Activated naive CD4-positive, alpha-beta T cell treated with Interleukin-2 at 50 U/mL for 16 hours (primary cell): ENCODE measurements around the gene HOXD11.

Experiments used
- DNase-seq: peaks from one replicate; pipeline ENCODE4 v3.0.0-alpha.2; 2020

HOXD11 gene

DNA sequence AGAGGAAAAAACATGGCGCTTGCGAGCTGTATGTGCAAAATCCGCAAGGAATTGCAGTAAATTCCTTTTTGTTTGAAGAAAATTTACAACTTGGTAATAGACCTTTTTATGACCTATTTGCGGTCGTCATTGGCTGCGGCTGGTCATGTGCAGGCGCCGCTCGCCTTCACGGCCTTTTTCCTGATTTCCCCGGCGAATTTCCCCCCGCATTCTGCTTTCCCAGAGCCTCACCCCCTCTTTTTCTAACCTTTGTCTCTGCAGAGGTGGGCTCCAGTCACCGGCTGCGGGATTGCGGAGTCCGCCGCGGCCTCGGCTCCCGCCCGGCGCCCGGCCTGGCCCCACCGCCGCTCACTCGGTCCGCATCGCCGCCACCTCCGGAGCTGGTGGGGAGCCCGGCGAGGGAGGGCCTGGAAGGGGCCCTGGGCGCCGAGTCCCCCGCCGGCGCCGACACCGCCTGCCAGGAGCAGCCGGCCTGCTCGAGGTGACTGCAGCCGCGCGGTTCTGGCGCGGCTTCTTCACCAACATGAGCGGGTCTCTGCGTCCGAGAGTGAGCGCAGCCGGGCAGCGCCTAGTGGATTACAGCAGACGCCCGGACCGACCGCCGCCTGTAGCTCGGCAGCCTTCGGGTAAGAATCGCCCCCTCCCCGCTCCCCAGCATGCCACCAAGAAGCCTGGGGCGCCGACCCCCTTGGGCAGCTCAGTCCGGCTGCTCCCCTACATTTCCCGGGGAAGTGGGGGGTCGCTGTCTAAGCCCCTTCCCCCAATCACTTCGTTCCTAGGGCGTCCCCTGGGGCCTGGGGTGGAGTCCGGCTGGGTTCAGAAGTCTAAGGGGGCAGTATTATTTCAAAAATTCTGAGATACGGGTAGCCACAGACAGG lies 29.5 kb downstream of the HOXD11 start:
- DNase-seq = no peak

DNA sequence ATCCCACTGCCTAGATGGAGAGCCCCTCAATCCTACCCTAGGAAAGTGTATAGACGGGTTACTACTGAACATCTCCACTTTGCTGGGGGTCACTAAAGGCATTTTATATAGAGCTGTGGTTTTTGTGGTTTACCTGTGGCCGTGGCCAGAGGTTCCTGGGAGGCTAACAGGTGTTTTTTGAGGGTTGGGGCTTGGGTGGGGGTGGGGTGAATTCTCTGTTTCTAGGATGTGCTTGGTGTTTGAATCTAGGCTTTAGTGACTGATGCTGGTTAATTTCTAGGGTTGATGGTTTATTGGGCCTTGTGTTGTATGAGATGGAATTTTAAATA lies 30.1 kb downstream of the HOXD11 start:
- DNase-seq = no peak

DNA sequence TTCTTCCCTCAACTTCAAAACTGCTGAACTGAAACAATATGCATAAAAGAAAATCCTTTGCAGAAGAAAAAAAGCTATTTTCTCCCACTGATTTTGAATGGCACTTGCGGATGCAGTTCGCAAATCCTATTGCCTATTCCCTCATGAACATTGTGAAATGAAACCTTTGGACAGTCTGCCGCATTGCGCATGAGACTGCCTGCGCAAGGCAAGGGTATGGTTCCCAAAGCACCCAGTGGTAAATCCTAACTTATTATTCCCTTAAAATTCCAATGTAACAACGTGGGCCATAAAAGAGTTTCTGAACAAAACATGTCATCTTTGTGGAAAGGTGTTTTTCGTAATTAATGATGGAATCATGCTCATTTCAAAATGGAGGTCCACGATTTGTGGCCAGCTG lies 30.8 kb downstream of the HOXD11 start:
- DNase-seq = no peak

DNA sequence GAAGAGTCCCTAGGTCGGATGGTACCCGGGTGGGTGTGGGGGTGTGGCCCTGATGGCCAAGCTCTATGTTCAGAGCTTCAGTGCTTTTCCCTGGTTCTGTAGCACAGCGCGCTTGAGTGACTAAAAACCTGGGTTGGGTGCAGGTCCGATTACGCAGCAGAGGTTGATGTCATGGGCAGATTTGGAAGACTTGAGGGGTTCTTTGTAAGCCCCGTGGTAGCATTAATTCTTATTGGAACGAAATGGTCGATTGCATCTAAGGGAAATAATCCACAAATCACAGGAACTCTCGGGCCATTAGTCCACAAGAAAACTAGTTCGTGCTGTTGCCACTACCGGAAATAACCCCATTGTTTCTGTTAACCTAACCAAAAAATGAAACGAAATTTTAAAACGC lies 31.4 kb downstream of the HOXD11 start:
- DNase-seq = no peak

DNA sequence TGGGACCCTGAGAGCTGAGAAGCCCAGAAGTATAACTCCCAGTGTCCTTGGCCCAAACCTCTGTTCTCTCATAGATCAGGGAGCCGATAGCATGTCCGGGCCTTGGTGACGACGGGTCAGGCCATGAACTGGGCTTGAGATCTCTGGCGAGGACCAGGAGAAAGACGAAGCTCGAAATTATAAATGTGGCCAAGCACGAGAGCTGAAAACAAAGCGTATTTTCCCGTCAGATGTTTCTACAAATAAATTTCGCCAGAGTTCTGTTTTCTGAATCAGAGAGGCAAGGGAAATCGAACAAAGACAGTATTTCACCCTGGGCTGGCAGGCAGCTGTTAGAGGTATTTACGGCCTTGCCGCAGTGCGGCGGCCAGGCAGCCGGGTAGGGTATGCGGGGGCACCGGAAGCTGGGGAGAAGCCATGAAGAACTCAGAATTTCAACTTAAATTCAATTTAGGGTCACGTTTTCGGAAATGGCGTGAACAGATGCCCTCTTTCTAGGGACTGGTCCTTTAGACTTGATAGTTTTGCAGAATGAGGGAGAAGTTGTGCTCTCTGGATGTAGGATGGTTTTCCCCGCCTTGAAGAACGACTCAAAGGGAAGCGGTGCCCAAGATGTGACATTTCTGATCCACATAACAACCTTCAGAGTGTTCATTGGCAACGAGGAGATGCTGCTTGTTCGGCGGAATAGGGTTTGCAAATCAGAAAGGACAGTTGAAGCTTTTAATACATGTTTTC lies 32.0 kb downstream of the HOXD11 start:
- DNase-seq = no peak

DNA sequence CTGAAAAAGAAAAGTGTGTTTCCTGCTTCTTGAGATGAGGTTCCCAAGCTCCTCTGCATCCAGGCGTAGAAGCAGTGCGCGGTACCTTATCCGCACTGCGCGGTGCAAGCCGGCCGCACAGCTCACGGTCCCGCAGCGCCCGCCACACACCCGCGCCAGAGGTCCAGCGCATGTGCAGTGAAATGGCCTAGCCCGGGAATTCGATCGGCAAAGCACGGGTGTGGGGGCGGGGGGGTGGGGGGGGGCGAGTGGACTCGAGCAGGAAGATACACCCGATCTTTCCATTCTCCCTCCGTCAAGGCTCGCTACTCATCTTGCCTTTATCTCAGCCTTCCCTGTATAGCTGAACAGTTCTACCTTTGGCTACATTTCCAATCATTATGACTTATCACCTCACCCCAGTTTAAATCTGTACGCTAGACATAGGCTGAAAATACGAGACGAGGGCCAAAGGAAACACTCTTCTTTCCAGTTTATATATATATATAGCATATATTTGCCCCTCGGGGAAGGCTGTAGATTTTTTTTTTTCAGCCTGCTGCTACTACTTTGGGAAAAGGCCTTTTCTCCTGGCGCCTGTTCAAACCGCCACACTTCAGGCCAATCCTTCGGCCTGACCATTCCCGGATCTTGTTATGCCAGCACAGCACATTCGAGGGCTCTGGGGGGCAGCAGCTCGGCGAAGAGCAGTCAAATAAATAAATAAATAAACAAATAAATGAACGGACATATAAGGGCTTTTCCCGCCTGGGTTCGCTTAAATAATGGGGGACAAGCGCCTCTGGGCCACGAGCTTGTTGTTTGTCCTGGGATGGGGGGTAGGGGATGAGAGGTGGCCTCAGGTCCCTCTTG lies 32.8 kb downstream of the HOXD11 start:
- DNase-seq = no peak

DNA sequence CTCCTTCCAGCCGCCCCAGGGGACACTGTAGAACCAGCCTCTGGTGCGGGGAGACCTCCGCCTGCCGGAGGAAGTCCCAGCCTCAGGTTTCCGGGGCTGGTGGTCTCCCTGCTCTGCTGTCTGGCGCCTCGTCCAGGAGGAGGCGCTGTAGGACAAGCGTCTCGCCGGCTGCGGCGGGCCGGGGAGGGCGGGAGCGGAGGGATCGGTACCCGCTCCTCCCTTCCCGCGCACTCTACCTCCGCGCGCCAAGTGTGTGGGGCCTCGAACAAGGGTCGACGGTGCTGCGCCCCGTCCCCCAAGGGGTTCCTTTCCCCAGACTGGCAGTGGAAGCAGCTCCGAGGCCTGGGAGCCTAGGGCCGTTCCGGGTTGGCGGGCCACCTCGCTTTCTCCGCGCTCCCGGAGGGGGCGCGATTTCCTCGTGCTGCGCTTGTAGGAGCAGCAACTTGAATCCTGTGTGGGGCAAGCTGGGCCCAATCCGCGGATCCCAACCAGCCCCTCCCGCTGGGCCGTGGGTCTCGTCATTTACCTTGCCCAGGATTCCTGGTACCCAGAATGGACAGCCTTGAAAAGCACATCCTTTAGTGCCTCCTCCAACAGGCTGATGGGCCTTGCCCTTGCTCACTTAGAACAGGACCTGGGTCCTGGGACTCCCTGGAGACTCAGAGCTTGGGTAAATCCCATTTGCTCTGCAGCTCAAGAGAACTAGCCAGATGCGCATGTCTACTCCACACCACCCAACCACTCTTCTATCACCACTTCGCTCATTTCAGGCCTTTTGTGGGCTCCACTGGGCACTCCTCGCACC lies 33.6 kb downstream of the HOXD11 start:
- DNase-seq = peak; percentile 51

DNA sequence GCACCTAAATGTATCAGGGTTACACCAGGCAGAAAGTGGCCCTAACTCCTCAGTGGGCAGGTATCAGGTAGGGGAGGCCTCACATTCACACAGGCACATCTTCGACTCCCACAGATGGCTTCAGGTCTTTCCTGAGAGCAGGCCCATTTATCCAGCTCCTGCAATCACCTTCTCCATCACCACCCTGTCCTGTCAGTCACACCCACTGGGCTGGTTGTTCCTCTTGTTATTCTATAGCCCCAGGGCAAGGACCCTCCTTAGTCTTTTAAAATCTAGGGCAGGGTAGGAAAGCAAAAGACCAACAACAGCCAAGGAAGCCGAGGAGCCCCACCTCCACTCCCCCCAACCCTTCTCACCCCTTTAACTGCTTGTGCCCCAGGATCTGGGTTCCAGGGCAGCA lies 35.2 kb downstream of the HOXD11 start:
- DNase-seq = no peak

DNA sequence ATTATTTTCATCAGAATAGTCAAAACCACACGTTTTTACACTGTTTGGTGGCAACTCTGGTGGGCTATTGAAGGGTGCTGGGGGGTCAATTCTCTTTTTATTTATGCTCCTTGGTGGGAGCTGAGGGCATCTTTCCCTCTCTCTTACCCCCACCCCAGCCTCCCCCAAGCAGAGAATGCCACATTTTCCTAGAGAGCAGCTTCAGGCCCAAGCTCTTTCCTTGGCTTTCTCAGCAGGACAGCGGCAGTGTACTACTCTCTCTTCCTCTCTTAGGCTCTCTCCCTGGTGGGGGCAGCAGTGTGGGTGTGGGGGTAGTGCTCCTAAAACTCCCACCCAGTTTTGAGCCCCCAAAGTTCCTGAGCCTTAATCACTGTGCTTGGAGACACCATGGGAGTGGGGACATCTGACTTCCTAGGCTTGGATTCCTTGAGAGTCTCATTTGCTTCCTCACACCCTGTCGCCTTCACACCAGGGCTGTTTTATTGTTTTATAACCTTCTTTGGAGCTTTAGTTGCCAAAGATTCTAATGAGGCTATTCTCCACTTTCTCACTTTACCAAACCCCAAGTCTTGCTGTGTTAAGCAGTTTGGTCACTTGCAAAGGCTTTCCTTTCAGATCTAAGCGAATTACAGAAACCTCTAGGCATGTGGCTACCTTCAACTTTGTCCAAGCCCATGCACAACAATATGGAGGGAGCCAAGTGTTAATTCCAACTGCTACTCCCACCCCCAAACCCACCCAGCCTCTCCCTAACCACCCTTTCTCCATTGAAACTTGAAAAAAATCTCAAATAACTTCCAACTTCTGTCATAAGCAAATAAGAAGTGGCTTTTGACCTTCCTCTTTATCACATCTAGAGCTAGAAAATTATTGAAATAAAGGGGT lies 38.2 kb downstream of the HOXD11 start:
- DNase-seq = no peak

DNA sequence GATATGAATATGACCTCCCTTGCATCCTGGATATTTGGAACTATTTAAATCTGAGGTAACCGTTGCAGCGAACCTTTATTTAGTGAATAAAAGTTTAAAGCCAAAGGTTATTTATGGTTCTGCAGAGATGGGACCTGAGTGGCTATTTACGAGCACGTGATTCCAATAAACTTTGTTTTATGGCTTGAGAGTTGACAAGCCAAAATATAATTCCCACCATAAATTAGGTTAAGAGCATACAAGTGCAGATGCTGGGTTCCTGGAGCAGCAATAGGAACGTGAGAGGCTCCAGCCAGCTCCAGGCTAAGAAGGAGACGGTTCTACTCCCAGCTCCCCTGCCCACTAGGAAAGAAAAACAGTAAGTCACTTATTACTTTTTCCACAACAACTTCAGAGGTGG lies 39.0 kb downstream of the HOXD11 start:
- DNase-seq = no peak

DNA sequence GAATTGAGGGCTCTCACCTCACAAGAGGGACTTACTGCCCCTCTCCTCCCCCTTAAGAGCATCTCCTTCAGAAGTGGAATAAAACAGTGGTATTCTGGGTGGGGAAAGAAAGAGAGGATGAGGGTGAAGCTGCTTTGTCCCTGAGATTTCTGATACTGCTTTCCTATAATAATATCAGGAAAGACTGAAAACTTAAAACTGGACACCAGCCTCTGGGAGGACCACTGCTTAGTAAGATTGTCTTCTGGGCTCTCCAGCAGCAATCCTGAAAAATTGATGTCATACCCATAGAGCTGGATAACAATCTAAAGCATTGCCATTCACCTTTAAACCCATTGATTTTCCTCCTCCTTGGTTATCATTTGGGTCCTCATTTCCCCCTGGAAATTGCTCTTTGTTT lies 39.6 kb downstream of the HOXD11 start:
- DNase-seq = no peak

DNA sequence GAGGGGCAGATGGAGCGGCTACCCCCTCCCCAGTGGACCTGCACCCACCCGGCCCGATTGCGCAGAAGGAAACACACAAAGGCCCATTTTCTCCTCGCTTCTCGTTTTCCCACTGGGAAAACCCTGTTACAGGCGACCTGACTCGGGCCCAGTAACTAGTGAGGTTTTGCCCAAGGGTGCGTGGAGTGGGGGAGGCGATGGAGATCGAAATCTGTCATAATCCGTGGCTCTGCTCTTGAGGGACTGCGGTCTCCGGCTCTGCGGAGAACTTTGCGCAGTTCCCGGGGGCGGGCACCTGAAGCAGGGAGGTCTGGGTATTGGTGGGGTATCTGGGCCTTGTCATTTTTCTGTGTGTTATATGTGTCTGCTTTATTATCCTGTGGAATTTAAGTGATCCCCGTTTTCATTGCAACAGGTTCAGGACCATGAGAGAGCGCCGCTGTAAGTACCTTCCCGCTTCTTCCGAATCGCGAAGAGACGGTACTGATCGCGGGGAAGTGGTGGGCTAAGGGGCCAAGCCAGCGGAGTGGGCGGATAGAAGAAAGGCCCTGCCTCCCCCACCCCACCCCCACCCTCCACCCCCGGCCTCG lies 40.2 kb downstream of the HOXD11 start:
- no peak for DNase-seq

DNA sequence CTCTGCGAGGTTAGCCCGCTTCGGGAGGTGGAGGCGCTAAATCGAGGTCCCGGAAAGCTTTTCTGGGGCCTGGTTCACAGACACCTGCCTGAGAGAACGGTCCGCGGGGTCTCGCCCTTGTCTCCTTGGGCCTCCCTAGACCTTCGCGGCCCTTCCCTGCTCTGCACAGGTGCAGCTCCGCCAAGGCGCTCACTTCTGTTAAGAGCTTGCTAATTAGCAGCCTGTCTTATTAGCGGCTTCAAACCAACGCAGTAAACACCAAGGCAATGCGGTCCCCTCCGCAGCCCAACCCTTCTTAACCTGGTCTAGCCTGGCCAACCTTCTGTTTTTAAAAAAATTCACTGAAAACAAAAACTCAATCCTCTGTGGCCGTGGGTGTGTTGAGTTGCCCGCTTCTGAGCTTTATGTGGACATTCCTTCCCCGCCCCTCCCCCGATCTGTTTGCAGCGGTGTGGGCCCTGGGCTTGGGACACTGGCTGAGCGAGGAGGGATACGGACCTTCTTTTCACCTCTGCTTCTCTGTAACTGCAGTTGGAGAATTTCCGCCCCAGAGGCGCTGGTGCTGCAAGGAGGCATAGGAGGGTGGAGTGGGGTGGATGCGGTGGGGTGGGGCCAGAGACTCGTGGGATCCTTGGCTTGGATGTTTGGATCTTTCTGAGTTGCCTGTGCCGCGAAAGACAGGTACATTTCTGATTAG lies 40.9 kb downstream of the HOXD11 start:
- DNase-seq = no peak

DNA sequence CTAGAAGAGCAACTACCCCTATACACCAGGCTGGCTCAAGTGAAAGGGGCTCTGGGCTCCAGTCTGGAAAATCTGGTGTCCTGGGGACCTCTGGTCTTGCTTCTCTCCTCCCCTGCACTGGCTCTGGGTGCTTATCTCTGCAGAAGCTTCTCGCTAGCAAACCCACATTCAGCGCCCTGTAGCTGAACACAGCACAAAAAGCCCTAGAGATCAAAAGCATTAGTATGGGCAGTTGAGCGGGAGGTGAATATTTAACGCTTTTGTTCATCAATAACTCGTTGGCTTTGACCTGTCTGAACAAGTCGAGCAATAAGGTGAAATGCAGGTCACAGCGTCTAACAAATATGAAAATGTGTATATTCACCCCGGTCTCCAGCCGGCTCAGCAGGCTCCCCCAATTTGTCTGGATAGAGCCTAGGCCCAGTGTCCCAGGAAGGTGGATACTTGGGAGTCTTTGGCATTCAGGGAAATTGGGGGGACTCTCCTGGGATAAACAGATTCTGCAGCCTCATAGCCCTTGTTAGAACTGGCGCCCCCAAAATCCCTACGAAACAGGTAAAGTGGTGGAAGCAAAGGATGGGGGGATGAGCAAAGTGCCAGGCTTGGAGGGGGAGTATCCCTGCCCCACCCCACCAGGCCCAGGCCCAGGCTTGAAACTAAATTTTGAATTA lies 41.8 kb downstream of the HOXD11 start:
- DNase-seq = no peak

DNA sequence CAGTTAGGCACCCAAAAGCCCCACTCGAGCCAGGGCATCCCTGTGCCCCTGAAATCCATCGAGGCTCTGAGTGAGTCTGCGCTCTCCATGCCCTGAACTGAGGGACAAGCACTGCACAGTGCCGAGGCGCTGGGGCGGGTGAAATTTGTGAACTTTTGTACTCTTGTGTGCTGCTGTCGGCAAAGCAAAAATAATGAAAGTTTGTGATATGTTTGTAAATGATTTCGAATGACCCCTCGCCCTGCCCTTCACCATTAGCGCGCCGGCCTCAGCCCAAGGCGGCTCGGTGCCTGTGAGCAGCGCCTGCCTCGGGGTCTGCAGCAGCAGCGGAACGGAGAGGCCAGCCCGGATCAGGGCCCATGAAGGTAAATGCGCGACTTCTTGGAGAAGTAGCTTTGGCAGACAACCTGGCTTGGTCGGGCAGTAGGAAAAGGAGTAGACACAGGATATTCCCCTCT lies 42.4 kb downstream of the HOXD11 start:
- no peak for DNase-seq

DNA sequence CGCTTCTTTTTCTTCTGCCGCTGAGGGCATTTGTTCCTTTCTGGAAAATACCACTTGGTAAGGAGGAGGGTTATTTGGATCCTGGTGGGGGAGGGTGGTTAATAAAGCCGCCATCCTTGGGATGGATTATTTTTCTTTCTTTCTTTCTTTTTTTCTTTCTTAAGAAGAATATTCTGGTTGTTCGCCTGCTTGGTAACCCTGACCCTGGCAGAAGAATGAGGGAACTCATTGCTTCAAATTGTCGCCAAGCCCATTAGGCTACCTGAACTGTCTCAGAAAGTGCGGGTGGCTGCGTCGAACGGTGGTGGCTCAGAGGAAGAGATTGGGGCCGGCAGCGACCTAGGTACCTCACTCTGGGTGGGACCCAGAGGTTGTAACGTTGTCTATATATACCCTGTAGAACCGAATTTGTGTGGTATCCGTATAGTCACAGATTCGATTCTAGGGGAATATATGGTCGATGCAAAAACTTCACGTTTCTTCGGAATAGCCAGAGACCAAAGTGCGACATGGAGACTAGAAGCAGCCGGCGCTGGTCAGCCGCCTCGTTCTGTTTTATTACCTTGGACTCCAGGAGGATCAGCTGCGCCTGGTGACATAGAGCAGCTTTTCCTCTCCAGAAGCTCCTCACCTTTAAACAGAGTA lies 43.0 kb downstream of the HOXD11 start:
- DNase-seq = no peak

DNA sequence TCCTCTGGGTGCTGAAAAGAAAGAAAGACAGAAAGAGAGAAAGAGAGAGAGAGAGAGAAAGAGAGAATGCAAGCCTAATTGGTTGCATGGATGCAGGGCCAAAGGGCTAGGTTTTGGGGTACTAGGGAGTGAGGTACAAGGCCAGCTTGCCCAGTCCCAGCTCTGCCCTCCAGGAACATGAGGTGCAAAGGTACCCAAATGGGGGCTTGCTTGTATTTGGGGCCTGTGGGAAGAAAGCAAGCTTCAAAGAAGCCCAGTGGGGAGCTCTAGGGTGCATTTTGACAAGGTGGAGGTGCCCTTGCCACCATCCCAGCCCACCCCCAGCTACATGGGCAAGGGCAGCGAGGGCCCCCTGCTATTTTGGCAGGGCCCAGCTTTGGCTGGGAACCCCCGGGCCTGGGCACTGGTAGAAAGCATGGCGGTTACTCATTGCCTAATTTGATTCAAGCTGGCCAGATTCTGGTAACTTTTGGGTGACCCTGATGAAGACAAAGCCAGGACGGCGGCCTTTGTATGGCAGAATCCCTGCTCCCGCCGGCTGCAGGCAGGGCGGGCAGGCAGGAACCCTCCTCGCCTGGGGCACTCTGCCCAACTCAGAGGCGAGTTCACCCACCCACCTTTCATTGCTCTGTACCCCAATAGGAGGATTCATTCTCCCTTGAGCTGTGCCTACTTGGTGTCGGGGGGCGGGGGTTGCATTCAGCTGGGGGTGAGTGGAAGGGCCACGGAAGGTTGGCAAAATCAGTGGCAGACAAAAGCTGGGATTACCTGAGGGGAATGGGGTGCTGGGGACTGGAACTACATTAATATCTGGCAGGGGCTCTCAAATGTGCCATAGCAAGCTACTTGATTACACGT lies 43.7 kb downstream of the HOXD11 start:
- DNase-seq = no peak
